Measurements from ENCODE around the gene CLASP1. TPM values are rescaled to one million over a fixed set of nuclear protein-coding genes. Genes with fewer than 3 reads are reported as not detected.

The CLASP1 gene
- total and polyA plus RNA-seq, 7 donors = 2.4 to 117 (median 53.9) TPM

DNA sequence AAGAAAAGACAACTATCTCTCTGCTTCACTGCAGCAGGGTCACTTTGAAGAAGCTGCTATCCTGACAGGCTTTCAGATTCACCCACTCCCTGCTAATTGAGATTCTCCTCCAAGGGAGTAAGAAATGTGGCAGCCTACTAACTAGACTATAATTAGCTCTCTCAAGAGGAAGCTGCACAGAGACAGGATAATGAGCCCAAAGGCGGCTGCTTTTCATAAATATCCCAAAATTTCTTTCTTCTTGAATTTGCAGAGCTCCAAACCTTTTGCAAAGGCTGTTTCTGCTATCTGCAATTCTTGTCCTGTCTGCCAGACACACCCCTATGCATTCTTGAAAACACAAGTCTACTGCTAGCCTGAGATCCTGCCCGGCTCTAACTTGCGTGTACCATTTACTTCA, 172.6 kb downstream of the CLASP1 start:
- DNase-seq = no peak
- no peak overlapping the region for H3K27ac ChIP-seq
- no peaks in the 10 kb centered on the region for H3K36me3 ChIP-seq
- no peak for TF ChIP-seq EP300 (IDR thresholded peaks at IDR 0.05)
- no peak for TF ChIP-seq POLR2AphosphoS5 (IDR thresholded peaks at IDR 0.05)
- no peak for TF ChIP-seq POLR2A (IDR thresholded peaks at IDR 0.05)
- TF ChIP-seq, protein P1, sequence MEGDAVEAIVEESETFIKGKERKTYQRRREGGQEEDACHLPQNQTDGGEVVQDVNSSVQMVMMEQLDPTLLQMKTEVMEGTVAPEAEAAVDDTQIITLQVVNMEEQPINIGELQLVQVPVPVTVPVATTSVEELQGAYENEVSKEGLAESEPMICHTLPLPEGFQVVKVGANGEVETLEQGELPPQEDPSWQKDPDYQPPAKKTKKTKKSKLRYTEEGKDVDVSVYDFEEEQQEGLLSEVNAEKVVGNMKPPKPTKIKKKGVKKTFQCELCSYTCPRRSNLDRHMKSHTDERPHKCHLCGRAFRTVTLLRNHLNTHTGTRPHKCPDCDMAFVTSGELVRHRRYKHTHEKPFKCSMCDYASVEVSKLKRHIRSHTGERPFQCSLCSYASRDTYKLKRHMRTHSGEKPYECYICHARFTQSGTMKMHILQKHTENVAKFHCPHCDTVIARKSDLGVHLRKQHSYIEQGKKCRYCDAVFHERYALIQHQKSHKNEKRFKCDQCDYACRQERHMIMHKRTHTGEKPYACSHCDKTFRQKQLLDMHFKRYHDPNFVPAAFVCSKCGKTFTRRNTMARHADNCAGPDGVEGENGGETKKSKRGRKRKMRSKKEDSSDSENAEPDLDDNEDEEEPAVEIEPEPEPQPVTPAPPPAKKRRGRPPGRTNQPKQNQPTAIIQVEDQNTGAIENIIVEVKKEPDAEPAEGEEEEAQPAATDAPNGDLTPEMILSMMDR (IDR thresholded peaks at IDR 0.05) = no peak
- H3K4me3 ChIP-seq = no peak overlapping the region
- no peaks in the 10 kb centered on the region for H3K27me3 ChIP-seq
- intact Hi-C loops (cut with DNase I) = no loop called here
- H3K4me1 ChIP-seq = peaks cover 0 to 42% (median 33%) of the 10 kb centered on the region in 4 donors
- H3K9me3 ChIP-seq = no peaks in the 10 kb centered on the region
- 85 to 87% methylated on average over 3 of the region's 3 CpGs for WGBS, 2 donors

DNA sequence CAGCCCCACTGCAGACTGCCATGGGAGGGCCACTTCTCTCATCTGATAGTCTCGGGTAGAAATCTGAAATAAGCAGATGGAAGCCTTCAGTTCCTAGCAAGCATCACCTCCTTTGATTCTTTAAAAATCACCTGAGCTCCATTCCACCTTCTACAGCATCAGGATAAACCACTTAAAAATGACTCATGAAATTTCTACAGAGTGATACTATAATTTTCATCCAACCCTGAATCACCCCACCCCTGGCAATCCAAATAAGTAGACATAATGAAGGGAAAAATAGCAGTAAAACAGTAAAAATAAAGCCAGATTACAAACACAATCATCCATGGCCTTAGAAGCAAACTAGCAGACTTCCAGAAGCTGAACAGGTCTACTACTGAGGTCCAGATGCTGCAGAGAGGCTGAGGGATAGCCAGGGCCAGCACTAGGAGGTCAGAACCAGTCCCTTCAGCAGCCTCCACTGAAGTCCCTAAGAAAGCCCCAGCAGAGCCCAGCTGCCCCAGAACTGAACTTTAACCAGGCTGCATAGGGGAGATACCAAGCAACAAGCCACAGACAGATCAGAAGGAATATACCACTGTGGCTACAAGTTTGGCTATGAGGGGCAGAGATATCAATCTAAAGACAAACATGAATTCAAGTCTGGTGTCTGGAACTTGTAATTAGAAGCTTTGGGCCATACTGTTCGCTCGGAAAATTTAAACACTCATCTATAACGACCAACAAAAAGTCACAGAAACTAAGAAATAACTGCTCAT, 173.3 kb downstream of the CLASP1 start:
- H3K9me3 ChIP-seq = no peaks in the 10 kb centered on the region
- H3K4me1 ChIP-seq = peaks cover 0 to 35% (median 27%) of the 10 kb centered on the region in 4 donors
- intact Hi-C loops (cut with DNase I) = no loop called here
- WGBS, 2 donors = 89 to 94% methylated on average over 4 of the region's 4 CpGs
- peaks cover 0 to under 1% (median 0%) of the 10 kb centered on the region in 4 donors for H3K36me3 ChIP-seq
- H3K4me3 ChIP-seq = no peak overlapping the region
- no peak for TF ChIP-seq POLR2AphosphoS5 (IDR thresholded peaks at IDR 0.05)
- no peak for TF ChIP-seq EP300 (IDR thresholded peaks at IDR 0.05)
- TF ChIP-seq POLR2A (IDR thresholded peaks at IDR 0.05) = no peak
- TF ChIP-seq, protein P1 (IDR thresholded peaks at IDR 0.05) = no peak
- no peak for DNase-seq
- H3K27ac ChIP-seq = no peak overlapping the region
- no peaks in the 10 kb centered on the region for H3K27me3 ChIP-seq

DNA sequence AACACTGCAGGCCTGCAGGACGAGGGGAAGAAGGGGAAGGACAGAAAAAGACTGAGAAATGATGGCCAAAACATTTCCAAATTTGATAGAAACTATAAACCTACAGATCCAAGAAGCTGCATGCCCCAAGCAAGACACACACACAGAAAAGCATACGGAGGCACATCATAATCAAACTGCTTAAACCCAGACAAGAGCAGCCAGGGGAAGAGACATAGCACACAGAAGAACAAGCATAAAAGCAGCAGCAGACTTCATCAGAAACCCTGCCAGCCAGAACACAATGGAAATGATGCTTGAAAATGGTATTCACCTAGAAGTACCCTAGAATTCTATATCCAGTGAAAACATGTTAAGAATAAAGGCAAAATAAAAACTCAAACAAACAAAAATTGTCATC, 175.8 kb downstream of the CLASP1 start:
- Histone ChIP-seq H3K9me3 (no peaks in the 10 kb centered on the region), H3K27ac (no peak overlapping the region), H3K4me1 (peaks cover 0 to 14% (median 12%) of the 10 kb centered on the region in 4 donors), H3K27me3 (no peaks in the 10 kb centered on the region), H3K36me3 (peaks cover 0 to 19% (median 13%) of the 10 kb centered on the region in 4 donors), H3K4me3 (no peak overlapping the region)
- DNase-seq = no peak
- intact Hi-C loops (cut with DNase I) = no loop called here
- TF ChIP-seq EP300 (IDR thresholded peaks at IDR 0.05) = no peak
- TF ChIP-seq POLR2AphosphoS5 (IDR thresholded peaks at IDR 0.05) = no peak
- no peak for TF ChIP-seq POLR2A (IDR thresholded peaks at IDR 0.05)
- TF ChIP-seq, protein P1 (IDR thresholded peaks at IDR 0.05) = no peak
- 83 to 87% methylated on average over 2 of the region's 2 CpGs for WGBS, 2 donors

DNA sequence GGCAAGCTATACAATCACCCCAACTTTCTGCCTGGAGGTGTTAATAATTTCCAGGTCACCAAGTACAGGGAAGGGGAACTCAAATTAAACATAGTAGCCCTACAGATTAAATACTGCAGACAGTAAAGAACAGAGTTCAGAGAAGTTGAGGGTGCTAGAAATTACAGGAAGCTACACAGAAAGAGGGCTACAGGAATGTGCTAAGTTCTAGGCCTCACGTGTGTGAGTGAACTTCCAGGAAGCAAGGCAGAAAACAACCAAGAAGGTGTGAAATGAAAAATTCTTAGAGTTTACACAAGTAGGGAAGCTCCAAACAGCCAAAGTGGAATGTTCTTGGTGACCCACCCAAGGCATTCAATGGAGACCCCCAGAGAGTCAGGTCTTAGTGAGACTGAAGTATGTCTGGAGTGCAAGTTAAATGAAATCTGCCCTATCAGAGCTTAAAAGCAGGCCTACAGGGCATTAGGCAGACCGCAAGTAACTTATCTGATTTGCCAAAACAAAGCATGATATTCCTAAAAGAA, 176.7 kb downstream of the CLASP1 start:
- DNase-seq = no peak
- Histone ChIP-seq H3K36me3 (peaks cover 0 to 28% (median 16%) of the 10 kb centered on the region in 4 donors), H3K27me3 (no peaks in the 10 kb centered on the region), H3K27ac (no peak overlapping the region), H3K9me3 (no peaks in the 10 kb centered on the region), H3K4me1 (peaks cover 0 to 14% (median 12%) of the 10 kb centered on the region in 4 donors), H3K4me3 (no peak overlapping the region)
- 78 to 86% methylated on average over 2 of the region's 2 CpGs for WGBS, 2 donors
- TF ChIP-seq, protein P1 (IDR thresholded peaks at IDR 0.05) = no peak
- TF ChIP-seq POLR2AphosphoS5 (IDR thresholded peaks at IDR 0.05) (no peak), EP300 (IDR thresholded peaks at IDR 0.05) (no peak), POLR2A (IDR thresholded peaks at IDR 0.05) (no peak)
- intact Hi-C loops (cut with DNase I) = no loop called here

Measured in sigmoid colon (tissue), 7 donors.